ENCODE measurements around the gene TIMM23.

DNA sequence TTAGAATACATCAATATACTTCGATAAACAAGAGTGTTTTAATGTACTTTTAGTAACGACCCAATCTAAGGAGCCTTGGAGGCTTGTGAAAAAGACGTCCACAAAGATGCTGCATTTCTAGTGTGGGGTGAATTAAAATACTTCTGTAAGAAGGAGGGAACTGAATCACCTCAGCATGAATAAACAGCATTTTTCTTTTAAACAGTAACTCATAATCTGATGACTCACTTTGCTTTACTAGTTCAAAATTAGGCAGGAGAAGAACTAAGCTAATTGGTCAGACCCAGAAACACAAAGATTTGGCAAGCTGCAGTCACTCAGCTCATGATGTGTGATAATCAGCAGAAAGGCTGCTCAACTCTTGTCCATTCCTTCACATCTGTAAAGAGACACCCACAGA lies 33.9 kb downstream of the TIMM23 start:
- TF ChIP-seq, protein P1, sequence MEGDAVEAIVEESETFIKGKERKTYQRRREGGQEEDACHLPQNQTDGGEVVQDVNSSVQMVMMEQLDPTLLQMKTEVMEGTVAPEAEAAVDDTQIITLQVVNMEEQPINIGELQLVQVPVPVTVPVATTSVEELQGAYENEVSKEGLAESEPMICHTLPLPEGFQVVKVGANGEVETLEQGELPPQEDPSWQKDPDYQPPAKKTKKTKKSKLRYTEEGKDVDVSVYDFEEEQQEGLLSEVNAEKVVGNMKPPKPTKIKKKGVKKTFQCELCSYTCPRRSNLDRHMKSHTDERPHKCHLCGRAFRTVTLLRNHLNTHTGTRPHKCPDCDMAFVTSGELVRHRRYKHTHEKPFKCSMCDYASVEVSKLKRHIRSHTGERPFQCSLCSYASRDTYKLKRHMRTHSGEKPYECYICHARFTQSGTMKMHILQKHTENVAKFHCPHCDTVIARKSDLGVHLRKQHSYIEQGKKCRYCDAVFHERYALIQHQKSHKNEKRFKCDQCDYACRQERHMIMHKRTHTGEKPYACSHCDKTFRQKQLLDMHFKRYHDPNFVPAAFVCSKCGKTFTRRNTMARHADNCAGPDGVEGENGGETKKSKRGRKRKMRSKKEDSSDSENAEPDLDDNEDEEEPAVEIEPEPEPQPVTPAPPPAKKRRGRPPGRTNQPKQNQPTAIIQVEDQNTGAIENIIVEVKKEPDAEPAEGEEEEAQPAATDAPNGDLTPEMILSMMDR (conservative IDR thresholded peaks at IDR 0.05 in 1 of 2, IDR thresholded peaks at IDR 0.05 in 1 of 2; ENCODE audit: extremely low read depth in 1 of 2, insufficient read depth in 1 of 2, low read depth in 1 of 2, low read length in 2 of 2), result no peak
- no peak for TF ChIP-seq EZH2 (IDR thresholded peaks at IDR 0.05; ENCODE audit: borderline replicate concordance, low read length)

Data from mammary epithelial cell (primary cell).